CD4-positive, alpha-beta memory T cell (primary cell): ENCODE measurements around the gene CCDC63. TPM values are rescaled to one million over a fixed set of nuclear protein-coding genes. Genes with fewer than 3 reads are reported as not detected.

Experiments
- CTCF ChIA-PET: fragments of 350-600 bp; sonication (Branson Sonifier 250); formaldehyde crosslinking; loops from one replicate; lab custom pipeline; 2021; ENCODE audit warnings: inconsistent platforms; ENCODE audit not compliant: partially characterized antibody; lab: Charles Lee
- POLR2A ChIA-PET: fragments of 350-600 bp; sonication (Branson Sonifier 250); formaldehyde crosslinking; loops from one replicate; lab custom pipeline; 2021; ENCODE audit not compliant: partially characterized antibody; lab: Charles Lee
- DNase-seq, 5 donors: peaks; one replicate each; pipeline versions ENCODE4 v3.0.0 to v3.0.0-alpha.2; 2020 to 2022; ENCODE audit warnings: mixed read lengths in 1 of 5
- H3K27ac ChIP-seq: one replicate; pipeline ENCODE4 v1.7.0; 2013; ENCODE audit warnings: low read depth, low read length
- H3K27me3 ChIP-seq: 2 replicates; pipeline ENCODE4 v1.7.0; 2013; ENCODE audit warnings: mild to moderate bottlenecking, low read length, moderate library complexity; ENCODE audit not compliant: insufficient read depth
- H3K36me3 ChIP-seq: 2 replicates; pipeline ENCODE4 v1.7.0; 2013; ENCODE audit warnings: mild to moderate bottlenecking, low read length, moderate library complexity; ENCODE audit not compliant: insufficient read depth
- H3K4me1 ChIP-seq: 2 replicates; pipeline ENCODE4 v1.7.0; 2013; ENCODE audit warnings: mild to moderate bottlenecking, low read length, moderate library complexity; ENCODE audit not compliant: insufficient read depth
- H3K4me3 ChIP-seq, 2 donors: one replicate each; pipeline ENCODE4 v1.7.0; 2013; ENCODE audit warnings: low read length in 2 of 2, mild to moderate bottlenecking in 1 of 2
- H3K9me3 ChIP-seq, 2 donors: one replicate each; pipeline ENCODE4 v1.7.0; 2013; ENCODE audit warnings: low read length in 2 of 2, control low read depth in 1 of 2; ENCODE audit not compliant: control insufficient read depth in 1 of 2
- H3K27ac Mint-ChIP-seq, 7 donors: one replicate each; pipeline ENCODE4 v1.8.0; 2020 to 2021; ENCODE audit warnings: mixed read lengths in 7 of 7, mild to moderate bottlenecking in 6 of 7, inconsistent platforms in 3 of 7, moderate library complexity in 3 of 7
- H3K27me3 Mint-ChIP-seq, 2 donors: one replicate each; pipeline ENCODE4 v1.8.0; 2020 to 2021; ENCODE audit warnings: mixed read lengths in 2 of 2
- H3K36me3 Mint-ChIP-seq, 2 donors: one replicate each; pipeline ENCODE4 v1.8.0; 2020 to 2021; ENCODE audit warnings: mixed read lengths in 2 of 2, inconsistent platforms in 1 of 2, mild to moderate bottlenecking in 1 of 2
- H3K4me1 Mint-ChIP-seq, 4 donors: one replicate each; pipeline ENCODE4 v1.8.0; 2020 to 2021; ENCODE audit warnings: mixed read lengths in 4 of 4, mild to moderate bottlenecking in 1 of 4
- H3K4me3 Mint-ChIP-seq, 8 donors: one replicate each; pipeline ENCODE4 v1.8.0; 2020 to 2021; ENCODE audit warnings: mixed read lengths in 8 of 8, mild to moderate bottlenecking in 7 of 8, moderate library complexity in 6 of 8, inconsistent platforms in 3 of 8
- H3K9me3 Mint-ChIP-seq, 8 donors: one replicate each; pipeline ENCODE4 v1.8.0; 2020 to 2021; ENCODE audit warnings: mixed read lengths in 8 of 8, mild to moderate bottlenecking in 5 of 8, inconsistent platforms in 3 of 8, moderate library complexity in 1 of 8
- intact Hi-C: fragments of 100-400 bp; cut with micrococcal nuclease; formaldehyde crosslinking; loops from one replicate; pipeline ENCODE4 v1.15.1; 2023
- polyA plus RNA-seq, 2 donors: library from polyadenylated mRNA; unstranded; fragments of 300-500 nt; fragmentation: Illumina TruSeq; gene quantifications; one replicate each; pipeline ENCODE4 v1.2.3, GENCODE V29; 2021
- total RNA-seq, 2 experiments: library from RNA; stranded (reverse); gene quantifications; one replicate each; pipeline ENCODE4 v1.2.3, GENCODE V29; 2021

CCDC63 gene
- total and polyA plus RNA-seq, 4 experiments from 2014 or later = not detected

GRCh38 chr12:110917467-110917866 is 70.7 kb downstream of the CCDC63 start:
- no peak overlapping the region for H3K4me3 Mint-ChIP-seq

GRCh38 chr12:110917961-110918360 is 71.2 kb downstream of the CCDC63 start:
- peaks cover 11 to 21% of the 10 kb centered on the region in 2 donors for H3K27me3 Mint-ChIP-seq
- no peaks in the 10 kb centered on the region for H3K4me1 Mint-ChIP-seq
- no peak for DNase-seq
- Histone ChIP-seq H3K9me3 (no peaks in the 10 kb centered on the region), H3K4me1 (no peaks in the 10 kb centered on the region), H3K27me3 (no peaks in the 10 kb centered on the region), H3K36me3 (no peaks in the 10 kb centered on the region), H3K4me3 (no peak overlapping the region), H3K27ac (no peak overlapping the region)
- CTCF ChIA-PET = interaction anchor here (0.6 kb wide), 1 partner anchor 24 kb away, joined by 3 read pairs; no protein-coding TSS in a partner anchor
- no peak overlapping the region for H3K27ac Mint-ChIP-seq
- POLR2A ChIA-PET = no interaction called here
- H3K9me3 Mint-ChIP-seq = no peaks in the 10 kb centered on the region
- intact Hi-C loops = no loop called here
- H3K36me3 Mint-ChIP-seq = no peaks in the 10 kb centered on the region
- H3K4me3 Mint-ChIP-seq = no peak overlapping the region

More at GRCh38 chr12:110917467-110917866, 70.7 kb downstream of the CCDC63 start:
- H3K27me3 ChIP-seq = no peaks in the 10 kb centered on the region
- no peaks in the 10 kb centered on the region for H3K4me1 Mint-ChIP-seq
- no peaks in the 10 kb centered on the region for H3K4me1 ChIP-seq
- no peak overlapping the region for H3K4me3 ChIP-seq
- no peaks in the 10 kb centered on the region for H3K9me3 ChIP-seq
- no peak overlapping the region for H3K27ac Mint-ChIP-seq
- no peaks in the 10 kb centered on the region for H3K36me3 Mint-ChIP-seq
- no peak for DNase-seq
- H3K9me3 Mint-ChIP-seq = no peaks in the 10 kb centered on the region
- no peak overlapping the region for H3K27ac ChIP-seq
- intact Hi-C loops = no loop called here
- CTCF ChIA-PET = interaction anchor here (0.6 to 1.5 kb wide), 3 partner anchors 22 to 30 kb away, joined by 3 read pairs; no protein-coding TSS in a partner anchor
- POLR2A ChIA-PET = no interaction called here
- no peaks in the 10 kb centered on the region for H3K36me3 ChIP-seq
- peaks cover 11 to 19% of the 10 kb centered on the region in 2 donors for H3K27me3 Mint-ChIP-seq

- Histone ChIP-seq H3K27ac (no peak overlapping the region), H3K9me3 (no peaks in the 10 kb centered on the region), H3K27me3 (no peaks in the 10 kb centered on the region), H3K4me3 (no peak overlapping the region), H3K36me3 (no peaks in the 10 kb centered on the region), H3K4me1 (no peaks in the 10 kb centered on the region)
- Mint-ChIP-seq H3K9me3 (no peaks in the 10 kb centered on the region), H3K36me3 (no peaks in the 10 kb centered on the region), H3K4me1 (no peaks in the 10 kb centered on the region), H3K4me3 (no peak overlapping the region), H3K27ac (no peak overlapping the region), H3K27me3 (peaks cover 10 to 25% of the 10 kb centered on the region in 2 donors)
- CTCF ChIA-PET = no interaction called here
- intact Hi-C loops = no loop called here
- POLR2A ChIA-PET = no interaction called here
- DNase-seq = no peak
Measured at GRCh38 chr12:110919720-110920119, 72.9 kb downstream of the CCDC63 start.

- Histone ChIP-seq H3K4me1 (no peaks in the 10 kb centered on the region), H3K36me3 (no peaks in the 10 kb centered on the region), H3K4me3 (no peak within 1 kb of the TSS), H3K27ac (no peak within 1 kb of the TSS), H3K27me3 (no peaks in the 10 kb centered on the region), H3K9me3 (no peaks in the 10 kb centered on the region)
- intact Hi-C loops = no loop called here
- Mint-ChIP-seq H3K27me3 (peaks cover 10 to 24% of the 10 kb centered on the region in 2 donors), H3K4me1 (no peaks in the 10 kb centered on the region), H3K4me3 (no peak within 1 kb of the TSS), H3K36me3 (no peaks in the 10 kb centered on the region), H3K27ac (no peak within 1 kb of the TSS), H3K9me3 (no peaks in the 10 kb centered on the region)
- DNase-seq = no peak
- POLR2A ChIA-PET = no interaction called here
- CTCF ChIA-PET = interaction anchor here (1.0 kb wide), 1 partner anchor 18 kb away, joined by 3 read pairs; no protein-coding TSS in a partner anchor
Measured at GRCh38 chr12:110920324-110920910, 73.6 kb downstream of the CCDC63 start, which contains the start of gene MYL2. Gene MYL2 (minus strand): TSS chr12:110920579. CDS start chr12:110920529, 50 bp downstream.

GRCh38 chr12:110921262-110921661 is 74.5 kb downstream of the CCDC63 start:
- H3K27me3 Mint-ChIP-seq = peaks cover 12 to 23% of the 10 kb centered on the region in 2 donors
- Histone ChIP-seq H3K27me3 (no peaks in the 10 kb centered on the region), H3K36me3 (no peaks in the 10 kb centered on the region), H3K9me3 (no peaks in the 10 kb centered on the region), H3K27ac (no peak overlapping the region), H3K4me3 (no peak overlapping the region), H3K4me1 (no peaks in the 10 kb centered on the region)
- no peak overlapping the region for H3K4me3 Mint-ChIP-seq
- no peak for DNase-seq
- H3K36me3 Mint-ChIP-seq = no peaks in the 10 kb centered on the region
- no peaks in the 10 kb centered on the region for H3K4me1 Mint-ChIP-seq
- H3K9me3 Mint-ChIP-seq = no peaks in the 10 kb centered on the region
- CTCF ChIA-PET = interaction anchor here (1.0 kb wide), 2 partner anchors 17 to 102 kb away, joined by 3 read pairs; no protein-coding TSS in a partner anchor
- intact Hi-C loops = no loop called here
- POLR2A ChIA-PET = no interaction called here
- H3K27ac Mint-ChIP-seq = no peak overlapping the region

- Histone ChIP-seq H3K36me3 (no peaks in the 10 kb centered on the region), H3K4me3 (no peak overlapping the region), H3K27ac (no peak overlapping the region), H3K27me3 (no peaks in the 10 kb centered on the region), H3K9me3 (no peaks in the 10 kb centered on the region), H3K4me1 (no peaks in the 10 kb centered on the region)
- Mint-ChIP-seq H3K4me3 (no peak overlapping the region), H3K36me3 (no peaks in the 10 kb centered on the region), H3K9me3 (no peaks in the 10 kb centered on the region), H3K4me1 (no peaks in the 10 kb centered on the region), H3K27me3 (peaks cover 11 to 20% of the 10 kb centered on the region in 2 donors), H3K27ac (no peak overlapping the region)
- ChIA-PET POLR2A (no interaction called here), CTCF (no interaction called here)
- no peak for DNase-seq
- intact Hi-C loops = no loop called here
Measured at GRCh38 chr12:110922652-110923051, 75.9 kb downstream of the CCDC63 start.

- intact Hi-C loops = no loop called here
- H3K4me1 ChIP-seq = no peaks in the 10 kb centered on the region
- no peaks in the 10 kb centered on the region for H3K36me3 ChIP-seq
Measured at GRCh38 chr12:110923192-110923591, 76.4 kb downstream of the CCDC63 start.

More at GRCh38 chr12:110923192-110923591, 76.4 kb downstream of the CCDC63 start:
- Mint-ChIP-seq H3K9me3 (no peaks in the 10 kb centered on the region), H3K27ac (no peak overlapping the region), H3K27me3 (peaks cover 11 to 20% of the 10 kb centered on the region in 2 donors), H3K36me3 (no peaks in the 10 kb centered on the region), H3K4me3 (no peak overlapping the region), H3K4me1 (no peaks in the 10 kb centered on the region)
- no peaks in the 10 kb centered on the region for H3K27me3 ChIP-seq
- H3K4me3 ChIP-seq = no peak overlapping the region
- no peaks in the 10 kb centered on the region for H3K9me3 ChIP-seq
- no peak overlapping the region for H3K27ac ChIP-seq
- DNase-seq = no peak
- ChIA-PET POLR2A (no interaction called here), CTCF (no interaction called here)
